ENCODE results near the gene TTLL8. TPM values are rescaled to one million over a fixed set of nuclear protein-coding genes. Genes with fewer than 3 reads are reported as not detected.

TTLL8 gene
- polyA plus RNA-seq, 1 of the 3 experiments (the other 2 are of a cell fraction): not detected

GRCh38 chr22:49976439-49977175, 81.5 kb downstream of the TTLL8 start:
- ChIA-PET POLR2A (no interaction called here), CTCF (interaction anchor here (1.4 kb wide), 1 partner anchor 47 kb away, joined by 4 read pairs; no protein-coding TSS in a partner anchor)
- Histone ChIP-seq H3K9ac (no peak overlapping the region), H3K4me1 (ENCODE audit: control insufficient read depth in 1 of 2, insufficient read depth in 2 of 2, low read depth in 1 of 2, low read length in 1 of 2) (no peaks in the 10 kb centered on the region; a peak in 1 of 4 replicates), H3K4me3 (ENCODE audit: low read depth in 2 of 2, low read length in 1 of 2) (no peak overlapping the region), H3K4me2 (no peak overlapping the region), H3K27ac (ENCODE audit: low read depth in 2 of 2, low read length in 1 of 2) (no peak overlapping the region), H3F3A (replicated peaks; ENCODE audit: insufficient read depth) (peaks cover 13% of the 10 kb centered on the region), H3K36me3 (replicated peaks in 1 of 2; ENCODE audit: control insufficient read depth in 1 of 2, insufficient read depth in 2 of 2, low read length in 1 of 2) (no peaks in the 10 kb centered on the region), H3K79me2 (ENCODE audit: insufficient read depth) (no peaks in the 10 kb centered on the region), H3K9me2 (no peaks in the 10 kb centered on the region), H3K9me3 (no peaks in the 10 kb centered on the region), H4K20me1 (ENCODE audit: insufficient read depth) (no peaks in the 10 kb centered on the region), H2AFZ (ENCODE audit: low read depth) (no peak overlapping the region), H3K27me3 (ENCODE audit: insufficient read depth) (no peaks in the 10 kb centered on the region; the same call in 1 of the 2 replicates)
- DNase-seq: peak; percentile 28
- WGBS (ENCODE audit: low lambda C conversion rate): 30% methylated on average over 15 of the region's 15 CpGs
- no peak for TF ChIP-seq REST (IDR thresholded peaks at IDR 0.05; ENCODE audit: low read depth, low read length)
- no peak for TF ChIP-seq POLR2AphosphoS5 (IDR thresholded peaks at IDR 0.05; ENCODE audit: low read depth, low read length)
- TF ChIP-seq, protein P1, sequence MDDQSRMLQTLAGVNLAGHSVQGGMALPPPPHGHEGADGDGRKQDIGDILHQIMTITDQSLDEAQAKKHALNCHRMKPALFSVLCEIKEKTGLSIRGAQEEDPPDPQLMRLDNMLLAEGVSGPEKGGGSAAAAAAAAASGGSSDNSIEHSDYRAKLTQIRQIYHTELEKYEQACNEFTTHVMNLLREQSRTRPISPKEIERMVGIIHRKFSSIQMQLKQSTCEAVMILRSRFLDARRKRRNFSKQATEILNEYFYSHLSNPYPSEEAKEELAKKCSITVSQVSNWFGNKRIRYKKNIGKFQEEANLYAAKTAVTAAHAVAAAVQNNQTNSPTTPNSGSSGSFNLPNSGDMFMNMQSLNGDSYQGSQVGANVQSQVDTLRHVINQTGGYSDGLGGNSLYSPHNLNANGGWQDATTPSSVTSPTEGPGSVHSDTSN (IDR thresholded peaks at IDR 0.05): no peak

DNA sequence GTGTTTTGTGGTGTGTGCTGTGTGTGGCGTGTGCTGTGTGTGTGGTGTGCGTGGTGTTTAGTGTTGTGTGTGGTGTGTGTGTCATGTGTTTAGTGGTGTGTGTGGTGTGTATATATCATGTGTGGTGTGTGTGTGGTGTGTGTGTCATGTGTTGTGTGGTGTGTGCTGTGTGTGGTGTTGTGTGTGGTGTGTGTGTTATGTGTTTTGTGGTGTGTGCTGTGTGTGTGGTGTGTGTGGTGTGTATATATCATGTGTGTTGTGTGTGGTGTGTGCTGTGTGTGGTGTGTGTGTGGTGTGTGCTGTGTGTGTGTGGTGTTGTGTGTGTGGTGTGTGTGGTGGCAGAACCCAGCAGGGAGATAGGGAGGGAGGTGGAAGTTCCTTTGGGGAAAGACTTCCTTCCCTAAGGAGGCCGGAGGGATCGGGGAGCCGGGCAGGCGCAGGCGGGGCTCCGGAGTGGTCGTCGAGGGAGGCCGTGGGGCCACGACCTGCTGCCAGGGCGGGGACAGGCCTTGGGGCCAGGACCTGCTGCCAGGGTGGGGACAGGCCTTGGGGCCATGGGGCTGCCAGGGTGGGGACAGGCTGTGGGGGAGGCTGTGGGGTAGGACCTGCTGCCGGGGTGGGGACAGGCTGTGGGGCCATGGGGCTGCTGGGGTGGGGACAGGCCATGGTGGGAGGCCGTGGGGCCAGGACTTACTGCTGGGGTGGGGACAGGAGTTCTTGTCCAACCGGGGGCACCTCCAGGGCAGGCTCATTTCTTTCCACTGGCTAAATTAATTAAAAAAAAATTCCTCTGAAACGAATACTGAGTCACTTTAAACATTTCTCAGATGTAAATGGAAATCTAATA, 82.3 kb downstream of the TTLL8 start:
- Histone ChIP-seq H3K9ac (no peak overlapping the region), H3K9me3 (no peaks in the 10 kb centered on the region), H3K9me2 (no peaks in the 10 kb centered on the region), H3K4me2 (no peak overlapping the region), H4K20me1 (ENCODE audit: insufficient read depth) (no peaks in the 10 kb centered on the region), H3K4me1 (ENCODE audit: control insufficient read depth in 1 of 2, insufficient read depth in 2 of 2, low read depth in 1 of 2, low read length in 1 of 2) (no peaks in the 10 kb centered on the region; a peak in 1 of 4 replicates), H3K27ac (ENCODE audit: low read depth in 2 of 2, low read length in 1 of 2) (no peak overlapping the region), H3F3A (replicated peaks; ENCODE audit: insufficient read depth) (peaks cover 13% of the 10 kb centered on the region), H3K36me3 (replicated peaks in 1 of 2; ENCODE audit: control insufficient read depth in 1 of 2, insufficient read depth in 2 of 2, low read length in 1 of 2) (no peaks in the 10 kb centered on the region), H3K79me2 (ENCODE audit: insufficient read depth) (no peaks in the 10 kb centered on the region), H2AFZ (ENCODE audit: low read depth) (no peak overlapping the region), H3K4me3 (ENCODE audit: low read depth in 2 of 2, low read length in 1 of 2) (no peak overlapping the region), H3K27me3 (ENCODE audit: insufficient read depth) (no peaks in the 10 kb centered on the region)
- ChIA-PET POLR2A (no interaction called here), CTCF (interaction anchor here (1.4 kb wide), 1 partner anchor 46 kb away, joined by 4 read pairs; no protein-coding TSS in a partner anchor)
- peak; percentile 55 for DNase-seq
- WGBS (ENCODE audit: low lambda C conversion rate): 22% methylated on average over 7 of the region's 17 CpGs
- TF ChIP-seq REST (IDR thresholded peaks at IDR 0.05; ENCODE audit: low read depth, low read length) (no peak), TAF1 (IDR thresholded peaks at IDR 0.05; ENCODE audit: borderline replicate concordance, low read depth, low read length) (no peak), USF2 (IDR thresholded peaks at IDR 0.05; ENCODE audit: borderline replicate concordance, low read depth, low read length) (no peak), RFX5 (IDR thresholded peaks at IDR 0.05; ENCODE audit: low read length) (no peak), TEAD4 (IDR thresholded peaks at IDR 0.05; ENCODE audit: borderline replicate concordance, insufficient read depth) (no peak), SIN3A (IDR thresholded peaks at IDR 0.05; ENCODE audit: borderline replicate concordance, low read depth, low read length) (no peak), FOXJ3 (CRISPR knock-in tag; IDR thresholded peaks at IDR 0.05) (no peak), ELF1 (IDR thresholded peaks at IDR 0.05) (no peak), RCOR1 (IDR thresholded peaks at IDR 0.05; ENCODE audit: low read length) (no peak), YY1 (IDR thresholded peaks at IDR 0.05; ENCODE audit: low read depth) (no peak)
- TF ChIP-seq, protein P1 (IDR thresholded peaks at IDR 0.05): no peak
